Peyer's patch (tissue), 4 donors: ENCODE data around the gene STK32C.

ENCODE experiments used
- POLR2A ChIP-seq, 2 donors: fragments of 450-650 bp; IDR thresholded peaks; one replicate each; pipeline ENCODE4 v1.5.1; 2017; ENCODE audit warnings: antibody characterized with exemption in 2 of 2, mild to moderate bottlenecking in 2 of 2, moderate library complexity in 2 of 2
- TF ChIP-seq, protein P1 (sequence below), 6 experiments: fragments of 450-650 bp in 4 of 6; fragments of 200-600 bp in 2 of 6; sonication (generic) in 1 of 6; IDR thresholded peaks; one replicate each; pipeline ENCODE4 v1.5.1; 2017 to 2019; ENCODE audit warnings: antibody characterized with exemption in 6 of 6, mild to moderate bottlenecking in 3 of 6, moderate library complexity in 1 of 6

- TF ChIP-seq, protein P1, sequence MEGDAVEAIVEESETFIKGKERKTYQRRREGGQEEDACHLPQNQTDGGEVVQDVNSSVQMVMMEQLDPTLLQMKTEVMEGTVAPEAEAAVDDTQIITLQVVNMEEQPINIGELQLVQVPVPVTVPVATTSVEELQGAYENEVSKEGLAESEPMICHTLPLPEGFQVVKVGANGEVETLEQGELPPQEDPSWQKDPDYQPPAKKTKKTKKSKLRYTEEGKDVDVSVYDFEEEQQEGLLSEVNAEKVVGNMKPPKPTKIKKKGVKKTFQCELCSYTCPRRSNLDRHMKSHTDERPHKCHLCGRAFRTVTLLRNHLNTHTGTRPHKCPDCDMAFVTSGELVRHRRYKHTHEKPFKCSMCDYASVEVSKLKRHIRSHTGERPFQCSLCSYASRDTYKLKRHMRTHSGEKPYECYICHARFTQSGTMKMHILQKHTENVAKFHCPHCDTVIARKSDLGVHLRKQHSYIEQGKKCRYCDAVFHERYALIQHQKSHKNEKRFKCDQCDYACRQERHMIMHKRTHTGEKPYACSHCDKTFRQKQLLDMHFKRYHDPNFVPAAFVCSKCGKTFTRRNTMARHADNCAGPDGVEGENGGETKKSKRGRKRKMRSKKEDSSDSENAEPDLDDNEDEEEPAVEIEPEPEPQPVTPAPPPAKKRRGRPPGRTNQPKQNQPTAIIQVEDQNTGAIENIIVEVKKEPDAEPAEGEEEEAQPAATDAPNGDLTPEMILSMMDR (IDR thresholded peaks at IDR 0.05) = no peak
- TF ChIP-seq POLR2A (IDR thresholded peaks at IDR 0.05) = no peak
Measured at GRCh38 chr10:132167041-132167674, 140.6 kb downstream of the STK32C start.
